Body of pancreas (tissue), 4 donors: Measurements from ENCODE around the gene PROKR2. TPM values are rescaled to one million over a fixed set of nuclear protein-coding genes. Genes with fewer than 3 reads are reported as not detected.

ENCODE experiments used
- ATAC-seq: fragments of 150-250 bp; one replicate; pipeline ENCODE4 v1.9.1; 2016
- DNase-seq, 4 donors: peaks; one replicate each; pipeline ENCODE4 v3.0.0-alpha.2; 2019
- H3K27ac ChIP-seq, 4 donors: fragments of 200-600 bp; sonication (generic); 1 replicate in 3 of 4; 2 replicates in 1 of 4; pipeline versions ENCODE4 v1.5.1 to v1.6.1; 2016 to 2019; ENCODE audit warnings: mild to moderate bottlenecking in 1 of 4, mixed read lengths in 1 of 4, moderate library complexity in 1 of 4
- H3K27me3 ChIP-seq, 2 donors: fragments of 200-600 bp; sonication (generic); one replicate each; pipeline ENCODE4 v1.6.0; 2016; ENCODE audit warnings: mild to moderate bottlenecking in 1 of 2
- H3K36me3 ChIP-seq, 2 donors: fragments of 200-600 bp; sonication (generic); replicated peaks in 1 of 2; 2 replicates each; pipeline ENCODE4 v1.5.1; 2016; ENCODE audit warnings: low read depth in 2 of 2; ENCODE audit not compliant: insufficient read depth in 1 of 2
- H3K4me1 ChIP-seq: fragments of 200-600 bp; sonication (generic); one replicate; pipeline ENCODE4 v1.6.0; 2016
- H3K4me3 ChIP-seq, 2 donors: fragments of 200-600 bp; sonication (generic); 1 replicate in 1 of 2; 2 replicates in 1 of 2; pipeline ENCODE4 v1.5.1; 2016 to 2019
- H3K9me3 ChIP-seq, 3 donors: fragments of 200-600 bp; sonication (generic); 1 replicate in 2 of 3; 2 replicates in 1 of 3; pipeline ENCODE4 v1.5.1; 2016
- POLR2A ChIP-seq, 3 donors: fragments of 450-650 bp; IDR thresholded peaks; one replicate each; pipeline ENCODE4 v1.6.1; 2016; ENCODE audit warnings: antibody characterized with exemption in 3 of 3, mild to moderate bottlenecking in 2 of 3
- WGBS, 2 donors: methylation state at CpG; one replicate each; pipeline ENCODE4 v1.1.5; 2017; 5-methylcytosine and 5-hydroxymethylcytosine counted together
- intact Hi-C: fragments of 100-400 bp; cut with DNase I; formaldehyde crosslinking; loops from one replicate; pipeline ENCODE4 v1.15.1; 2023
- small RNA-seq: library from RNA; depleted of rRNA; stranded (forward); fragments of <200 nt; gene quantifications from one replicate; pipeline ENCODE3, GENCODE V24; 2016
- total RNA-seq, 2 donors: library from RNA; depleted of rRNA; stranded (reverse); fragments of >200 nt; gene quantifications; one replicate each; pipeline ENCODE4 v1.1.0, GENCODE V29; 2016
- TF ChIP-seq, protein P1 (sequence below), 7 experiments: fragments of 450-650 bp in 4 of 7; fragments of 200-600 bp in 3 of 7; sonication (generic) in 3 of 7; IDR thresholded peaks; one replicate each; pipeline ENCODE4 v1.5.1; 2016 to 2019; ENCODE audit warnings: antibody characterized with exemption in 7 of 7

PROKR2 gene
- total RNA-seq, 2 donors from 2014 or later = not detected

DNA sequence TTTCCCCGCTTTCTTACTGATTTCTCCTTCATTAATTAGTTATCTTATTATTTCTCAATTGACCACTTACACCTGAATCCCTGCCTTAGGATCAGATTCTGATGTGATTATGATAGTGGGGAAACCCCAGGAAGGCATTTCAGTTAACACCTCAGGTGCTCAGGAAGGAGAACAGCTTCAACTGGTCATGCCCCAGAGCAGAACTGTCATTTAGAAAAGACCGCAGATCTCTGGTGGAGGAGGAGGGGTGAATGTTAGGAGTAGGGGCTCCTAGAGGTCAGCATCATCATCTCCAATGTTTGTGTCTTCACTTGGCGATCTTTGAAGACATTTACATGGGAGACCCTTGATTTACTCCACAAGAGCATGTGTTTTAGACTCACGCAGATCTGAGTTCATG is 44.5 kb downstream of the PROKR2 start:
- no peaks in the 10 kb centered on the region for H3K9me3 ChIP-seq
- no peak for ATAC-seq
- DNase-seq = no peak
- intact Hi-C loops = no loop called here
- no peak overlapping the region for H3K27ac ChIP-seq
- no peaks in the 10 kb centered on the region for H3K4me1 ChIP-seq
- TF ChIP-seq, protein P1, sequence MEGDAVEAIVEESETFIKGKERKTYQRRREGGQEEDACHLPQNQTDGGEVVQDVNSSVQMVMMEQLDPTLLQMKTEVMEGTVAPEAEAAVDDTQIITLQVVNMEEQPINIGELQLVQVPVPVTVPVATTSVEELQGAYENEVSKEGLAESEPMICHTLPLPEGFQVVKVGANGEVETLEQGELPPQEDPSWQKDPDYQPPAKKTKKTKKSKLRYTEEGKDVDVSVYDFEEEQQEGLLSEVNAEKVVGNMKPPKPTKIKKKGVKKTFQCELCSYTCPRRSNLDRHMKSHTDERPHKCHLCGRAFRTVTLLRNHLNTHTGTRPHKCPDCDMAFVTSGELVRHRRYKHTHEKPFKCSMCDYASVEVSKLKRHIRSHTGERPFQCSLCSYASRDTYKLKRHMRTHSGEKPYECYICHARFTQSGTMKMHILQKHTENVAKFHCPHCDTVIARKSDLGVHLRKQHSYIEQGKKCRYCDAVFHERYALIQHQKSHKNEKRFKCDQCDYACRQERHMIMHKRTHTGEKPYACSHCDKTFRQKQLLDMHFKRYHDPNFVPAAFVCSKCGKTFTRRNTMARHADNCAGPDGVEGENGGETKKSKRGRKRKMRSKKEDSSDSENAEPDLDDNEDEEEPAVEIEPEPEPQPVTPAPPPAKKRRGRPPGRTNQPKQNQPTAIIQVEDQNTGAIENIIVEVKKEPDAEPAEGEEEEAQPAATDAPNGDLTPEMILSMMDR (IDR thresholded peaks at IDR 0.05) = no peak
- TF ChIP-seq POLR2A (IDR thresholded peaks at IDR 0.05) = no peak
- no peaks in the 10 kb centered on the region for H3K27me3 ChIP-seq
- H3K4me3 ChIP-seq = no peak overlapping the region
- 56 to 65% methylated on average over 4 of the region's 4 CpGs for WGBS, 2 donors
- no peaks in the 10 kb centered on the region for H3K36me3 ChIP-seq

DNA sequence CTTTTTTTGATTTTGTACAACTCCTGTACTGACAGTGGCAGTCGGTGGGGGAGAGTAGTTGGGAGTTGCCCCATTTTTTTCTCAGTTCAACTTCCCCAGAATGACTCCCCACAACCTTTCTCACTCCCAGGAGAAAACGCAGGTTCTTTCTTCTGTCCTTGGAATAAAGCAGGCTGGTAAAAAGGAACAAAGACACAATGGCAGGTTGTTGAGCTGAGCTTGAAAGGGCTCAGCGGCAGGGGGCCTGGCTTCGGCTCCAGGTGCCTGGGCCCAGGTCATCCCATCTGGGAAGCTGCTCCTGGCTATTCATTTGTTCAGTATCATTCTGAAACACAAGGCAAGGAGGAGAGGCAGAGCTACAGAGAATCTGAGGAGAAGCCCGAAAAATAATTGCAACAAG is 46.2 kb downstream of the PROKR2 start:
- no peaks in the 10 kb centered on the region for H3K4me1 ChIP-seq
- no peak overlapping the region for H3K27ac ChIP-seq
- no peak overlapping the region for H3K4me3 ChIP-seq
- ATAC-seq (no peak), DNase-seq (no peak)
- intact Hi-C loops = no loop called here
- no peaks in the 10 kb centered on the region for H3K9me3 ChIP-seq
- no peaks in the 10 kb centered on the region for H3K27me3 ChIP-seq
- TF ChIP-seq, protein P1 (IDR thresholded peaks at IDR 0.05) = no peak
- no peak for TF ChIP-seq POLR2A (IDR thresholded peaks at IDR 0.05)
- WGBS, 2 donors = 36 to 43% methylated on average over 5 of the region's 5 CpGs
- H3K36me3 ChIP-seq = no peaks in the 10 kb centered on the region

DNA sequence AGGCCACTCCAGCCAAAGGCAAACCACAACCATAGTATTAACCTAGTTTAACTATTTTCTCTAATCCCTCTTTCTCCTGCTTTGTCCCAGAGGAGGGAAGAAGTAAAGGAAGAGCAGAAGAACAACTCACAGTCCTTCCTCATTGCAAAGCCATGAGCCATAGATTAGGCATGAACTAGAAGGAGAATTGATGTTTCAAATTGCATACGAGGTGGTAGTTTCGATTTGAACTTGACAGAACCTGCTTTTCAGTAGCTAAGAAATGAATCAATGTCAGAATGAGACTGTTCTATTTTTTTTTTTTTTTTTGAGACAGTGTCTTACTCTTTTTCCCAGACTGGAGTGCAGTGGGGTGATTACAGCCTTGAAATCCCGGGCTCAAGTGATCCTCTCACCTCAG is 48.3 kb downstream of the PROKR2 start:
- no peaks in the 10 kb centered on the region for H3K9me3 ChIP-seq
- no peaks in the 10 kb centered on the region for H3K36me3 ChIP-seq
- DNase-seq = no peak
- intact Hi-C loops = no loop called here
- H3K27ac ChIP-seq = no peak overlapping the region
- no peaks in the 10 kb centered on the region for H3K4me1 ChIP-seq
- H3K4me3 ChIP-seq = no peak overlapping the region
- WGBS, 2 donors = 46 to 55% methylated on average over 3 of the region's 3 CpGs
- no peak for ATAC-seq
- no peak for TF ChIP-seq POLR2A (IDR thresholded peaks at IDR 0.05)
- TF ChIP-seq, protein P1 (IDR thresholded peaks at IDR 0.05) = no peak
- H3K27me3 ChIP-seq = no peaks in the 10 kb centered on the region

DNA sequence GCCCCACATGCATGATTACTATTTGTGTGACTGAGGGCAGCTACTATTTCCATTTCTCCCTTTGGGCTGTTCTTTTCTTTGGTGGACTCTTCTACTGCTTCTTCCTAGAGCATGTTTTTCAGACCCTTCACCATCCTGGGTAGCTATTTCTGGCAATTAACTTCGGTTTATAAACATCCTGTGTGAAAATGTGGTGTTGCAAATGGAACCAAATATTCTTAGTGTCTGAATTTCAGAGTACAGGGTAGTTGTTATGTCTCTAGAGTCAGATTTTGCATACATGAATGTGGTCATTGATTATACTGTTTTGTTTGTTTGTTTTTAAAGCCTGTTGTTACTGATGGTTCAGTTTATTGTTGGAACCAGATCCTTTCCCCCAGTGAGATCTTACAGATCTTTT is 49.7 kb downstream of the PROKR2 start:
- TF ChIP-seq, protein P1 (IDR thresholded peaks at IDR 0.05) = no peak
- no peak for TF ChIP-seq POLR2A (IDR thresholded peaks at IDR 0.05)
- Histone ChIP-seq H3K9me3 (no peaks in the 10 kb centered on the region), H3K4me1 (no peaks in the 10 kb centered on the region), H3K27ac (no peak overlapping the region), H3K36me3 (no peaks in the 10 kb centered on the region), H3K27me3 (no peaks in the 10 kb centered on the region), H3K4me3 (no peak overlapping the region)
- no peak for DNase-seq
- ATAC-seq = no peak
- intact Hi-C loops = no loop called here
- 19 to 29% methylated on average over 1 of the region's 1 CpG for WGBS, 2 donors

Small RNA genes lying within 50 kb of the gene (small RNA-seq; reads per million reads assigned to genes)
- gene RNA5-8SP7 = not detected

Other genes with a start within 250 kb of the PROKR2 start
- 10 to 100 TPM; 24.7 to 48.0 TPM for gene TMEM230, start 203.9 kb downstream of the PROKR2 start, total RNA-seq
- gene PCNA, start 197.0 kb downstream of the PROKR2 start, total RNA-seq = 10 to 100 TPM; 22.8 to 32.0 TPM
- gene CDS2, start 189.9 kb downstream of the PROKR2 start, total RNA-seq = 10 to 100 TPM; 10.2 to 13.5 TPM